ENCODE measurements around the gene COL4A4. TPM values are rescaled to one million over a fixed set of nuclear protein-coding genes. Genes with fewer than 3 reads are reported as not detected.

The COL4A4 gene
- total RNA-seq, 1 experiment from 2014 or later, result 0.55 TPM

GRCh38 chr2:227038550-227039189 is 125.3 kb downstream of the COL4A4 start:
- no peak overlapping the region for H3K27ac ChIP-seq (ENCODE audit: low read length)
- no peaks in the 10 kb centered on the region for H3K9me2 ChIP-seq (replicated peaks; ENCODE audit: low read length)
- H3F3A ChIP-seq (ENCODE audit: low read length, unreplicated experiment), result no peaks in the 10 kb centered on the region
- H3K9me3 ChIP-seq (ENCODE audit: low read length), result no peaks in the 10 kb centered on the region
- ATAC-seq (no peak), DNase-seq (no peak)
- no peaks in the 10 kb centered on the region for H3K4me1 ChIP-seq (ENCODE audit: insufficient read depth, low read length)
- peaks cover 4% of the 10 kb centered on the region; the same call in 1 of the 2 replicates for H3K27me3 ChIP-seq (ENCODE audit: low read length)
- H2AFZ ChIP-seq (ENCODE audit: low read length), result no peak overlapping the region
- H3K4me2 ChIP-seq (ENCODE audit: low read length), result no peak overlapping the region
- H3K36me3 ChIP-seq (ENCODE audit: low read depth, low read length), result no peaks in the 10 kb centered on the region
- no peak overlapping the region for H3K9ac ChIP-seq (ENCODE audit: low read length)
- BruUV-seq (replicated peaks), result no TSS peak
- ChIA-PET CTCF (no interaction called here), POLR2A (ENCODE audit: unreplicated experiment) (no interaction called here)
- no peaks in the 10 kb centered on the region for H3K79me2 ChIP-seq (ENCODE audit: low read length)
- H3K4me3 ChIP-seq (ENCODE audit: low read length), result no peak overlapping the region
- intact Hi-C loops (cut with micrococcal nuclease), result no loop called here
- TF ChIP-seq CTCF (conservative IDR thresholded peaks at IDR 0.05; ENCODE audit: low read depth, low read length), result no peak
- H4K20me1 ChIP-seq (ENCODE audit: low read length), result no peaks in the 10 kb centered on the region

- H3K9me3 ChIP-seq (ENCODE audit: low read length), result no peaks in the 10 kb centered on the region
- POLR2A ChIA-PET (ENCODE audit: unreplicated experiment), result no interaction called here
- CTCF ChIA-PET, result no interaction called here
- H3F3A ChIP-seq (ENCODE audit: low read length, unreplicated experiment), result no peaks in the 10 kb centered on the region
- H4K20me1 ChIP-seq (ENCODE audit: low read length), result no peaks in the 10 kb centered on the region
- H3K79me2 ChIP-seq (ENCODE audit: low read length), result no peaks in the 10 kb centered on the region
- ATAC-seq (no peak), DNase-seq (no peak)
- TF ChIP-seq EZH2 (IDR thresholded peaks at IDR 0.05; ENCODE audit: low read length, unreplicated experiment) (no peak), CTCF (conservative IDR thresholded peaks at IDR 0.05; ENCODE audit: low read depth, low read length) (no peak), EZH2phosphoT487 (IDR thresholded peaks at IDR 0.05; ENCODE audit: borderline replicate concordance, low read length) (no peak)
- no peaks in the 10 kb centered on the region for H3K4me1 ChIP-seq (ENCODE audit: insufficient read depth, low read length)
- no TSS peak for BruUV-seq (replicated peaks)
- no peak overlapping the region for H3K4me3 ChIP-seq (ENCODE audit: low read length)
- no peaks in the 10 kb centered on the region for H3K9me2 ChIP-seq (replicated peaks; ENCODE audit: low read length)
- no peak overlapping the region for H3K9ac ChIP-seq (ENCODE audit: low read length)
- no peak overlapping the region for H3K27ac ChIP-seq (ENCODE audit: low read length)
- intact Hi-C loops (cut with micrococcal nuclease), result no loop called here
- no peak overlapping the region for H3K4me2 ChIP-seq (ENCODE audit: low read length)
- no peak overlapping the region for H2AFZ ChIP-seq (ENCODE audit: low read length)
- H3K36me3 ChIP-seq (ENCODE audit: low read depth, low read length), result no peaks in the 10 kb centered on the region
- H3K27me3 ChIP-seq (ENCODE audit: low read length), result no peaks in the 10 kb centered on the region; the same call in 1 of the 2 replicates
Measured at GRCh38 chr2:227036527-227036926, 127.5 kb downstream of the COL4A4 start.

- no peak for ATAC-seq
- no peaks in the 10 kb centered on the region for H4K20me1 ChIP-seq (ENCODE audit: low read length)
- H3K27ac ChIP-seq (ENCODE audit: low read length), result no peak overlapping the region
- H2AFZ ChIP-seq (ENCODE audit: low read length), result no peak overlapping the region
- TF ChIP-seq EZH2phosphoT487 (IDR thresholded peaks at IDR 0.05; ENCODE audit: borderline replicate concordance, low read length) (no peak), CTCF (conservative IDR thresholded peaks at IDR 0.05; ENCODE audit: low read depth, low read length) (no peak), EZH2 (IDR thresholded peaks at IDR 0.05; ENCODE audit: low read length, unreplicated experiment) (no peak)
- no peak overlapping the region for H3K4me3 ChIP-seq (ENCODE audit: low read length)
- no peaks in the 10 kb centered on the region for H3F3A ChIP-seq (ENCODE audit: low read length, unreplicated experiment)
- H3K4me2 ChIP-seq (ENCODE audit: low read length), result no peak overlapping the region
- H3K9me3 ChIP-seq (ENCODE audit: low read length), result no peaks in the 10 kb centered on the region
- H3K79me2 ChIP-seq (ENCODE audit: low read length), result no peaks in the 10 kb centered on the region
- DNase-seq, result no peak
- no peaks in the 10 kb centered on the region for H3K9me2 ChIP-seq (replicated peaks; ENCODE audit: low read length)
- ChIA-PET POLR2A (ENCODE audit: unreplicated experiment) (no interaction called here), CTCF (no interaction called here)
- no peaks in the 10 kb centered on the region; the same call in 1 of the 2 replicates for H3K27me3 ChIP-seq (ENCODE audit: low read length)
- BruUV-seq (replicated peaks), result no TSS peak
- H3K4me1 ChIP-seq (ENCODE audit: insufficient read depth, low read length), result no peaks in the 10 kb centered on the region
- H3K36me3 ChIP-seq (ENCODE audit: low read depth, low read length), result no peaks in the 10 kb centered on the region
- H3K9ac ChIP-seq (ENCODE audit: low read length), result no peak overlapping the region
- intact Hi-C loops (cut with micrococcal nuclease), result no loop called here
Measured at GRCh38 chr2:227035711-227036367, 128.2 kb downstream of the COL4A4 start.

Measured in PC-3 (cell line).